Body of pancreas (tissue), 4 donors: ENCODE data around the gene WDR64.

ENCODE experiments used
- CTCF ChIP-seq, 7 experiments: fragments of 450-650 bp in 4 of 7; fragments of 200-600 bp in 3 of 7; sonication (generic) in 3 of 7; IDR thresholded peaks; one replicate each; pipeline ENCODE4 v1.5.1; 2016 to 2019; ENCODE audit warnings: antibody characterized with exemption in 7 of 7
- POLR2A ChIP-seq, 3 donors: fragments of 450-650 bp; IDR thresholded peaks; one replicate each; pipeline ENCODE4 v1.6.1; 2016; ENCODE audit warnings: antibody characterized with exemption in 3 of 3, mild to moderate bottlenecking in 2 of 3

DNA sequence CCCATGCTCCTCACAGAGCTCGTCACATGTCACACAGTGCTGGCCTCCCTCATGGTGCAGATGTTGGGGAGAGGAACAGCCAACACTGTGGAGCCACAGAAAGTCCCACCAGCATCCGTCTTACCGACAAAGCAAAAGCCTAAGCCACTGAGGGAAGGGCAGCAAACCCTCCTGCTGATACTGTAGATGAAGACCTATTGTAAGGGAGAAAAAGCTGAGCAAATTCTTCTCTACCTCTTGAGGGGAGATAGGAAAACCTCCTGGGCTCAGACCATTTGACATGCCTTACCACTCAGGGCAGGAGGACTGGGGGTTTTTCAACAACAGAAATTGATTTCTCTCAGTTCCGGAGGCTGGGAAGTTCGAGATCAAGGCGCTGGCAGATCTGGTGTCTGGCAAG is 95.9 kb downstream of the WDR64 start:
- TF ChIP-seq CTCF (IDR thresholded peaks at IDR 0.05) (no peak), POLR2A (IDR thresholded peaks at IDR 0.05) (no peak)
